NCI-H748 (cell line): ENCODE results near the gene PLCG2.
A peak's percentile ranks its signal among the peaks of the same experiment; 100 is the strongest.

Experiments used
- DNase-seq: peaks from one replicate; lab custom pipeline; 2025; ENCODE audit not compliant: unreplicated experiment; lab: John Stamatoyannopoulos, UW

The PLCG2 gene

DNA sequence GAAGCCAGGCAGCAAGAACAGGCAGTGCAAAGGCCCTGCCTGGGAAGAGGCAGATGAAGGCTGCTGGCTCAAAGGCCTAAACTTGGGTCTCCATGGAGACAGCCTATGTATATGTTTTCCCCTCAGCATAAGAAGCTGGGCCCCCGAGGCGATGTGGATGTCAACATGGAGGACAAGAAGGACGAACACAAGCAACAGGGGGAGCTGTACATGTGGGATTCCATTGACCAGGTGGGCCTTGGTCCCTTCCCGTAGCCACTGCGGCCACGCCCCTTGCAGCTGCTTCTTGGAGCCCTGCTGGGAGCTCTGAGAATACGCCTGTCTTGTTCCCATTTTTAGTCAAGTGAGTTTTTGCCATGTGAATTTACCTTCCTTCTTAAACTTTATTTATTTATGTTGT is 126.2 kb downstream of the PLCG2 start:
- DNase-seq: peak; percentile 5

DNA sequence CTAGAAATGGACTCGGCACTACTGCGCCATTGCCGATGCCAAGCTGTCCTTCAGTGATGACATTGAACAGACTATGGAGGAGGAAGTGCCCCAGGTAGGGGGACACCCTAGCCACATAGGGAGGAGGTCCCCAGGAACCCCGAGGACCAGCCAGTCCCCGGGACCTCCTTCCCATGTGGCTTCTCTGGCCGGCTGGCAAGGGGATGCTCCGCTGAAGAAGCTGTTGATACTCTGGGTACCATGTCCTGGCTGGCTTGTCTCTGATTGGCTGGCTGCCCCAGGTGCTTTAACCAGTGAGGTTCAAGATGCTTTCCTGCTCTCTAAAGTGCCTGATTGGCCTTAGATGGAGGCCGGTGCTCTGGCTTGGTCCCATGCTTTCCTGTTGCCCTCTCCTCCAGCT is 128.6 kb downstream of the PLCG2 start:
- DNase-seq: no peak

DNA sequence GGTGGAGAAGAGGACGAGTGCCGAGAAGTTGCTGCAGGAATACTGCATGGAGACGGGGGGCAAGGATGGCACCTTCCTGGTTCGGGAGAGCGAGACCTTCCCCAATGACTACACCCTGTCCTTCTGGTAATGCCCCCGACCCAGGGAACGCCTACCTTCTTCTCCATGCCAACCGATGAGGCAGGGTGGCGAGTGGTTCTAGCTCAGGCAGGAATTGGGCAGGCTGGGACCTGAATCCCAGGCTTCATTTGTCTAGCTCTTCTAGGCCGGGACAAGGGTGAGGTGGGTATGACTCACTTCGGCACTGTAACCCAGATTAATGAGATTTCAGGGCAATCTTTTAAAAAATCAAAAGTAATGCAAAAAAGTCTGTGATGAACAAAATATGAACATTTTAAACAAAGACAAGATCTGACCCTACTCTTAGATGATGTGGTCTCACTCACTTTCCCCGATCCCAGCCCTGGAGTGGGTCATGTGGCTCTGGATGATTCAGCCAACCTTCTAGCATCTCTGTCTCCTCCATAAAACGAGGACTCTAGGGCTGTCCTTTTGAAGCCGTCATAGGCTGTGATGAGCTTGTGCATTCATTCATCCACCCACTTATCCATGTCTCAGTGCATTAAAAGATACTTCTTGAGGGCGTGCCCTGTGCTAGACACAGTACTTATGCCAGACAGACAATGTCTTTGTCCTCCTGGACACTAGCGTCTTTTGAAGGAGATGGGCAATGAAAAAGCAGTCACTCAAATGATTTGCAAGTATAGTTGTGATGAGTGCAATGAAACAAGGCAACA is 129.6 kb downstream of the PLCG2 start:
- no peak for DNase-seq

DNA sequence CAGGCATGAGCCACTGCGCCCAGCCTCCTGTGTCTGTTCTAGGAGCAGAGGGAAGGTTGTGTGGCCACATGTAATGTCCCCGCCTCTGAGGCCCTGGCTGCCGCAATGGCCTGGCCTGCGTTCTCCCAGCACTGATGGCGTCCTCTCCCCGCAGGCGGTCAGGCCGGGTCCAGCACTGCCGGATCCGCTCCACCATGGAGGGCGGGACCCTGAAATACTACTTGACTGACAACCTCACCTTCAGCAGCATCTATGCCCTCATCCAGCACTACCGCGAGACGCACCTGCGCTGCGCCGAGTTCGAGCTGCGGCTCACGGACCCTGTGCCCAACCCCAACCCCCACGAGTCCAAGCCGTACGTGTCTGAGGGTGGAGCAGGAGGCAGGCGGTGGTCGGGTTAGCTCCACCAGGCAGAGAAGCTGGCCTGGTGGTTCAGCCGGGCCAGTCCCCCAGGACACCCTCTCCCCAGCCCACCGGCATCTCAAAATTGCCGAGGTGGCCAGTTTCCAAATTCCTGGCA is 131.3 kb downstream of the PLCG2 start:
- no peak for DNase-seq

DNA sequence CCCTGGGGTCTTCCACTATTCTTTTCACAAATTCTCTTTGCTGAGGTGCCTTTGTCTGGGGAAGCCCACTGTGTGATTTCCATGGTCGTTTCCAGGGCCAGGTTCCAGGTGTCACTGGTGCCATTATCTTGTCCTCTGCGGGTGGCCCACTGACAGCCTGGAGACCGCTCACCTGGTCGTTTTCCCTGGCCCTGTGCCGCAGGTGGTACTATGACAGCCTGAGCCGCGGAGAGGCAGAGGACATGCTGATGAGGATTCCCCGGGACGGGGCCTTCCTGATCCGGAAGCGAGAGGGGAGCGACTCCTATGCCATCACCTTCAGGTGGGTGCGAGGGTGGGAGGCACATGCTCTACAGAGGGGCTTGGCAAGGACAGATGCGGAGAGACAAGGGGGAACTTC is 133.3 kb downstream of the PLCG2 start:
- DNase-seq: no peak

DNA sequence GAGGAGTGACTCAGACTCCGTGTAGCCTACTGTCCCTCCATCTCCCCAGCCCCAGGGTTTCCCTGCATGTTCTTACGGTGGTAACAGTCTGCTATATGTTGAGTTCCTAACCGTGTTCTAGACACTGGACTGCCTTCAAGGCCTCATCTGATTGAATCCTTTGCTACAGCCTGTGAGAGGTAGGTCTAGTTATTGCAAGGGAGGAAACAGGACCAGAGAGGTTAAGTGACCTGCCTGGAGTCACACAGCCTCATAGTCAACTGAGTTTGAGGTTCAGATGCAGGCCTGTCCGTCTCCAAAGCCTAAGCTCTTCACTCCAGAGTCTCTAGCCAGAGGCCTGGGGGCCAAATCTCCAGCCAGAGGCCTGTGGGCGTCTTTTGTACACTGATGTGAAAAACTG is 134.1 kb downstream of the PLCG2 start:
- no peak for DNase-seq

DNA sequence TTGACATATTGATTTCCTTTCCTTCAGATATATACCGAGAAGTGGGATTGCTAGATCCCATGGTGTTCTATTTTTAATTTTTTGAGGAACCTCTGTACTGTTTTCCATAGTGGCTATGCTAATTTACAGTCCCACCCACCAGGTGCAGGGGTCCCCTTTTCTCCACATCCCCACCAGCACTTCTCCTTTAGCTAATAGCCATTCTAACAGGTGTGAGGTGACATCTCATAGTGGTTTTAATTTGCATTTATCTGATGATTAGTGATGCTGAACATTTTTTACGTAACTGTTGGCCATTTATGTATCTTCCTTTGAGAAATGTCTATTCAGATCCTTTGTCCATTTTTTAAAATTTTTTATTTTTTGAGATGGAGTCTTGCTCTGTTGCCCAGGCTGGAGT is 138.3 kb downstream of the PLCG2 start:
- DNase-seq: no peak

DNA sequence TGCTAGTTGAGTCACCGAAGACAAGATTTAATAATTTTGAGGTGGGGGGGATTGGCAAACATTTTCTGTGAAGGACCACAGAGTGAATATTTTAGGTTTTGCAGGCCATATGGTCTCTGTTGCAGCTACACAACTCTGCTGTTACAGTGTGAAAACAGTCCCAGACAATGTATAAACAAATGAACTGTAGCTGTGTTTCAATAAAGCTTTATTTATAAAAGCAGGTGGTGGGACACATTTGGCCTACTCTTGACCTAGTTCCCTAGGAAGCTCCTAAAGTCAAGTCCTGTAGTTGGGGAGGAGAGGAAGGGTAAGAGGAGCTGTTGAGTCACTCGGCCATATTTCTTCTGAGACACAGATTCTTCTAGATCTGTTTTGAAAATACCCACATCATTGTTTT is 139.8 kb downstream of the PLCG2 start:
- DNase-seq: no peak

DNA sequence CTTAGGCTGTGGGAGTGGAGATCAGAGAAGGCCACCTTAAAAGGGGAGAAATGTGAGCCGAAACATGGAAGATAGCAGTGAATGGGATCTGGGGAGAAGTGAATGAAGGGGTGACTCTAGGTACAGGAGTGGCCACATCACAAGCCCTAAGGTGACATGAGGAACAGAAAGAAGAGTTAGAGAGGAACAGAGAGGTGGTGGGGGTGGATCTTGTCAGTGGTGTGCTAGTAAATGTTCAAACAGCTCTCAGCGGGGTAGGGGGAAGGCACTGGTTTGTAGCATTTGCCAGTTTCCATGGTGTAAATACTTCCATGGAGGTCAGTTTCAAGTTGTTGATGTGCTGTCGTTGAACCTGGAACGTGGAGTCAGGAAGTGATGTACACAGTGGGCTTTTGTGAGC is 141.4 kb downstream of the PLCG2 start:
- DNase-seq: no peak

DNA sequence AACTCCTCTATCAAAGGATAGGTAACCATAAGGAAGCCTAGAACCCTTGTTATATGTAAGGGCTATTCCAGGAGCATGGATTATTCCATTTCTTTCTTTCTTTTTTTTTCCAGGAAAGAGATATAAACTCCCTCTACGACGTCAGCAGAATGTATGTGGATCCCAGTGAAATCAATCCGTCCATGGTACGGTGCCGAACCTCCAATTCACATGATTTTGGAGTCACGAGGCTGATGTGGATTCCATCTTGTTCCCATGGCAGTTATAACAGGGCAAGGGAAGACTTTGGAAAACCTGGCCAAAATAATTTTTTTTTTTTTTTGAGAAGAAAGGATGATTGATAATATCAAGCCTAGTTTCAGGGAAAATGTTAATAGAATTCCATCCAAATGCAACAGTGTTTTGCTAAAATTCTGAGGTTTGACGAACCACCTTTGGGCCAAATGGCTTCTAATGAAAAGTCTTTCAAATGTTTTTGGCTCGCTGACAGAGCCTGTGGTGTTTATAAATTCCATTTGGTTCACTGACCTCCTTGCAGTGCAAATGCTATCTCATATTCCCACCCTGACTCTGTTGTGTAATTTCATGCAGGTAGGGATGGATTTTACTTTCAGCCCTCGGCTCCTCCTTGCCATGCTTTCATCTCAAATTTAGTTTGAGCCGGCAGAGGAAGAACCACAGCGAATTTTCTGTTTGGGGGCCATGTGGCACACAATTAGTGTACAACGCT is 142.2 kb downstream of the PLCG2 start:
- no peak for DNase-seq

DNA sequence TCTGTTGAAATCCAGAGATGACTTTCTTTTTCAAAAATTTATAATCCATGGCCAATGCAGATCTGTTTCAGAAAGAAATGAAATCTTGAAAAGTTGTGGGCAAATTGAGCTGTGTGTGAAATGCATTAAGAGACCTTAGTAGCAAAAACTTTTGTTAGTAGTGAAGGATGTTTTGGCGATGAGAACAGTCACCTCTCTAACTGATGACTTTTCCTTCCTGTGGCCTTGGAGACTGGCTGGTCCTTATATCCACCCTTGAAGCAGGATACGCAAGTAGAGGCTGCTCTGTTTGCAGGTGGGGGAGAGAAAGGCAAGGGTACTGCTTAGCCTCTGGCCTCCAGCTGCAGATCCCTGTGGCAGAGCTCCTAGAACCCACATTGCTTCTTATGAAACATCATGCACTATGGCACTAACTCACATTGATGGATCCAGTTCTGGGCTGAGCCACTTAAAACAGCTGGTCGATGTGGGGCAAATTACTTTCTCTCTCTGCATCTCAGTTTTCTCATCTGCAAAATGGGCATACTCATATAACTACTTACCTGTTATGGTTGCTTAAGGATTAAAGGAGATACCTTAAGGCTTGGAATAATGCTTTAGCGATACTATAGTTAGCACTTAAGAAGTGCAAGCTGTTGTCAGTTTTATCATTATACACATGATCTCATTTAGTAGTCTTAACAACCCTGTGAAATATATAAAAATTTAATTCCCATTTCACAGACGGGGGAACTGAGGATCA is 142.9 kb downstream of the PLCG2 start:
- DNase-seq: no peak

DNA sequence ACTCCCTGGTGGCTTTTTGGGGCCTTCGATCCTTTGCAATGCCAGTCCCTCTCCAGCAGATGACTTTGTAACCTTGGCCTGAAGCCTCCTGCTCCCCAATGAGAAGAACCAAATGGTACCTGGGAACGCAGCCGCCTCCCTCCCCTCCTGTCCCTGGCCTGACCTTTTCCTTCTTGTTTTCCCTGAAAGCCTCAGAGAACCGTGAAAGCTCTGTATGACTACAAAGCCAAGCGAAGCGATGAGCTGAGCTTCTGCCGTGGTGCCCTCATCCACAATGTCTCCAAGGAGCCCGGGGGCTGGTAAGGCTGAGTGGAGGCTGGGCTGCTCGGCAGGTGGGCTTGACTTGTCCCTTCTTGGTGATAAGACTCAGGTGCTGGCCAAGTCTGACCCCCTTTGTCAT is 144.2 kb downstream of the PLCG2 start:
- DNase-seq: no peak

DNA sequence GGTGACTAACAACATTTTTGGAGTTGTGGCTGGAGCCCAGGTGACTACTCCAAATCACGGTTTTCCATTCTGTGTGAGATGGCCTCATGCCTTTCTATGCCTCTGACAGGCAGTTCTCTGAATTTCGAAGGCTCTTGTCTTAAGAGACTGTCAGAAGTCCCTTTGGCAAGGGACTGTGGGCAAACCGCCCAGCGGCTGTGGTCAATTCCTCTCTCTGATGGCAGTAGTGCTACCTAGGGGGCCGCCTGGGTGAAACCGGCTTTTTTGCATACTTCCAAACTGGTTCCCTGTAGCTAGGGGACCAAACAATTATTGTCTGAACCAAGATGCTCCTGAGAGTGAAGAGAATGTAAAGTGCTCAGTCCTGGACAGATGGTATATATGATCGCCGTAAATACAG is 145.9 kb downstream of the PLCG2 start:
- no peak for DNase-seq

DNA sequence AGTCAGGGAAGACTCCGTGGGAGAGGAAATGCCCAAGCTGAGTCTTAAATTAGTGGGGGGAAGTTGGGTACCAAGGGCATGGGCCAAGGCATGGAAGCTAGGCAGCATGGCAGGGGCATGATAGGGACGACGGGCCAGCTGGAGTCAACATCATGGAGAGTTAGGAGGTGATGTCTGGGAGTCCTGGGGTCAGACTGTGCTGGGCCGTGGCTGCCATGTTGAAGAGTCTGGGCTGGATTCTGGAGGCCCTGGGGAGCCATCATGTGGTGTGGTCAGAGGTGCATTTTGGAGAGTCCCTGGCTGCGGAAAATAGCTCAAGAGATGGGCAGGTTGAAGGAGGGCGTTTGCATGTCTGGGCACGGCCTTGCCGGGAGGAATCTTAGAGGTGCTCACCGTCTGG is 146.9 kb downstream of the PLCG2 start:
- no peak for DNase-seq

DNA sequence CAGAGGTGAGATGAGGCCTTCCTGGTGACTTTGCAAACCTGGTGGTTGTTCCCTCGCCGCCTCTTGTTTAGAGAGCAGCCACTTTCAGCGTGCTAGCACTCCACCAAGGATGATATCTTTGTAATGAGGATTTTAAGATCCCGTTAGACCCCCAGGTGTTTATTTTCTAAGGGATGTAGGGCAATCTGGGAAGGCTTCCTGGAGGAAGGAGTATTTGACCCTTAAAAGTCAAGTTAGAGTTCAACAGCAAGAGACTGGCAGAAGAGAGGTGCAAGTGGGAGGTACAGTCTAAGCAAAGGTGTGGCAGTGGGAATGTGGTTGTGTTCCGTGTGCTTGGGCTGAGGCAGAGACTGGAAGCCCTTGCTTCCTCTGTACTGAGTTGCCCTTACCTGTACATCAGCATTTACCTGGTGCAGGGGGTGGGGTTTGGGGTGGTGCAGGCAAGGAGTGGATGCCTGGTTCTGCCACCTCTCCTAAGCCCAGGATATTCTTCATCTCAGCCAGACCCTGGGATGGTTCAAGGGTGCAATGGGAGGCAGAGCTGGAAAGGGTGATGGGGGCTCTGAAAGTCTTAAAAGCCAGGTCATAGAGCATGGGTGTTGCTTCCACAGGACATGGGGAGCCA is 148.6 kb downstream of the PLCG2 start:
- no peak for DNase-seq

DNA sequence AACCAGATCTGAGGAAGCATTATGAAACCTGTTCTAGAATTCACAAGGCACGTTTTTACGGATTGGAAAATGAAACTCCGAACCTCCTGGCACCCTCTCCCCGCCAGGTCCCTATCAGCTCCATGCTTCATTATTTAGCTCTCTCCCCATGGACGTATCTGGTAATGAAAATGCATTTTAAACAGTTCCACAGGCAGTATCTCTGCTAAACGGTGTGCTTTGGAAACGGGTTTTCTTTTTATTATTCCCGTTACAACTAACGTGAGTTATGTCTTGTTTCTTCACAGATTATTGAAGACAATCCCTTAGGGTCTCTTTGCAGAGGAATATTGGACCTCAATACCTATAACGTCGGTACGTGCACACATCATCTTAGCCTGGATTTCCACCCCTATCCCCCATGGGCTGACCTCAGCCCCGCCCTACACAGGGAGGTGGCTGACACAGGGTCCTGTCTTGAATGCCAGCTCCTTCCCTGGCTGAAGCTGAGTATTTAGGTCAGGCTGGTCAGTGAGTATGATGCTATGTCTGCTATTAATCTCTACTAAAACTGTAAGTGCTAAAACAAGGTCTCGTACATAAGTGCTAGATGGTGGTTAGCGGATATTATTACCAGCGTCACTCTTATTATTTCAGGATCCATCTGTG is 149.3 kb downstream of the PLCG2 start:
- DNase-seq: no peak

DNA sequence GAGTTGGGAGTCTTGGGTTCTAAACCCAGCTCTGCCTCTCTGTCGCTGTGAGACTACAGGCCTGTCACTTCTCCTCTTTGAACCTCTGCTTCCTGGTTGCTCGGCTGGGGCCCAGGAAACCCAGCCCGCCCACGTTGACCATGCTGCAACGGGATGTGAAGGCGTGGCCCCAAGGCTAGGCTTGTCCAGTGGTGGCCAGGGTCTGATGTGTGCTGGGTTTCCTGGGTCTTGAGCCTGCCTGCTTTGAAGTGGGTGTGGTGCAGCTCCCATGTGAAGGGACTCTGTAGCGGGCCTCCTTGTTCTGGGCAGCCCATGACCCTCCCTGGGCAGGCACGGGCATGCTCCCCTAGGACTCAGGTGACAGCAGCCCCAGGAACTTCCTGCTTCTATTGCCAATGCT is 149.9 kb downstream of the PLCG2 start:
- no peak for DNase-seq

DNA sequence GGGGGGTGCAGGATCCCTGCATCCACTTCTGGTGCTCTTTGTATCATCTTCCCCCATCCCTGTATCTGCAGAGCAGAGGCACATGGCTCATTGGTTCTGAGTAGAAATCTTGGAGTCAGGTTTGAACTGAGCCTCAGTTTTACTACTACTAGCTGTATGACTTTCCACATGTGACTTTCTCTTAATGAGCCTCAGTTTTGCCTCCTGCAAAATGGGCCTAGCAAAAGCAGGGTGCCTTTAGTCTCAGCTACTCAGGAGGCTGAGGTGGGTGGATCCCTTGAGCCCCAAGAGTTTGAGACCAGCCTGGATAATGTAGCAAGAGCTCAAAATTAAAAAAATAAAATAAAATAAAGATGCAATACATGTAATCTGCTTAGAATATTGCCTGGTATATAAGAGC is 150.8 kb downstream of the PLCG2 start:
- DNase-seq: no peak

DNA sequence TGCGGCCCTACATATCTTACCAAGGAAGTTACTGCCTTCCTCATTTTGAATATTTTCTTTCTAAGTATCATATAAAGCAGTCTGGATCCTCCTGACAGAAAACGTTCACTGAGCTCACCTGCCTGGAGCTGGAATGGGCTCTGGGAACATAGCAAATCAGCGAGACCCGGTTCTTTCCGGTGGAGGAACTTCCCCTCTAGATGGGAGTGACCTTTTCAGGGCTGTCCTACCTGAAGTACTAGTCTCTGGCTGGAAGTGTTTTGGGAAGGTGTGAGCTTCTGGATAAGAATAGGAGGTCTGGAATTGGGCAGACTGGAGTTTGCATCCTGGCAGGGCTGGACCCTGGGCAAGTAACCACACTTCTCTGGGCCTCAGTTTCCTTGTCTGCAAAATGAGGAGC is 152.8 kb downstream of the PLCG2 start:
- DNase-seq: no peak

DNA sequence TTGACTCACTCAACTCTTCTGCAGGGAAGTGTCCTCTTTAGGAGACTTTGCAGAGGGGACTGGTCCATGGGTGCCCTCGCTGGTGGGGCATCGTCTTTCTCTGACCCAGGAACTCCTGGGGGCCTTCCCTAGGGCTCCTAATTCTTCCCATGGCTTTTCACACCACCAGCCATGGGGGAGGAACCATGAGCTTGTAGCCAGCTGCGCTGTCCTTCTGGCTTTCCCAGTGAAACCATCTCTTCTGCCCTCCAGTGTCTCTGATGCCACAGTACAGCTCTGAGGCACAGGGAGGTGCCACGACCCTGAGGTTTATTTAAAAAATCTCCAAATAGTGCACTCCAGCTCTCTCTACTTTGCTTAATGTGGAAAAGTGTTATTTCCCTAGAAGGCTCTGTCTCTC is 153.6 kb downstream of the PLCG2 start:
- no peak for DNase-seq

DNA sequence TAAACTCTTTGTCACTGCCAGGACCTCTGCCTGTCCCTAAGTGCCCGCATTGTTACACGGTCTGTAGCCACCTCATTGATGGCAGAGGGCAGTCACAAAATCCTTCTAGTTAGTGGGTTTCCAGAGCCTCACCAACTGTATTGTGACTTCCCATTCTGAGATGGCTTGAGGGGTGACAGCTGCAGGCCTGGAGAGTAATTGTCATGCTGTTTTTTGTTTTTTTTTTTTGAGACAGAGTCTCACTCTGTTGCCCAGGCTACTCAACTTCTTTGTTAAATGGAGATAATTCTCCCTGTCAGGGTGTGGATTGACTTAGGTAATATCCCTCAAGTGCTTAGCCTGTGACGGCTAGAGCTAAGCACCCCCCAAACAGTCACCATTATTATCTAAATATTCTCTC is 154.3 kb downstream of the PLCG2 start:
- no peak for DNase-seq
